OCI-LY7 (cell line): ENCODE measurements around the gene RHBDD1. TPM values are rescaled to one million over a fixed set of nuclear protein-coding genes. Genes with fewer than 3 reads are reported as not detected.

Experiments
- BruUV-seq: library from RNA; stranded (reverse); fragments of 400-500 nt; replicated peaks from 2 replicates; lab custom pipeline; 2021; lab: Mats Ljungman, UMichigan
- CTCF ChIA-PET: fragments of 300-600 bp; sonication (Branson Sonifier 250); formaldehyde crosslinking; loops from one replicate; lab custom pipeline; 2022; ENCODE audit warnings: antibody characterized with exemption; ENCODE audit not compliant: unreplicated experiment; lab: Charles Lee
- POLR2A ChIA-PET: fragments of 300-600 bp; sonication (Branson Sonifier 250); formaldehyde crosslinking; loops from one replicate; lab custom pipeline; 2022; ENCODE audit warnings: antibody characterized with exemption; lab: Charles Lee
- DNase-seq: peaks from one replicate; pipeline ENCODE4 v3.0.0-alpha.2; 2015; ENCODE audit warnings: low spot score
- H2AFZ ChIP-seq: fragments of 200-600 bp; sonication (generic), shearing (Covaris generic); 2 replicates; pipeline ENCODE4 v1.6.1; 2014; ENCODE audit warnings: mild to moderate bottlenecking, antibody characterized with exemption, low read length, moderate library complexity
- H3K27ac ChIP-seq: fragments of 200-600 bp; sonication (generic); 2 replicates; pipeline ENCODE4 v1.5.1; 2014; ENCODE audit warnings: mixed run types, low read depth, mild to moderate bottlenecking, moderate library complexity, low read length, inconsistent platforms; ENCODE audit not compliant: poor library complexity, severe bottlenecking
- H3K36me3 ChIP-seq: fragments of 200-600 bp; sonication (generic); 2 replicates; pipeline ENCODE4 v1.6.1; 2014; ENCODE audit warnings: mild to moderate bottlenecking, antibody characterized with exemption, low read length, moderate library complexity, mixed read lengths; ENCODE audit not compliant: insufficient read depth
- H3K4me1 ChIP-seq: fragments of 200-600 bp; sonication (generic); 2 replicates; pipeline ENCODE4 v1.5.1; 2014; ENCODE audit warnings: mild to moderate bottlenecking, low read length; ENCODE audit not compliant: insufficient read depth, poor library complexity, severe bottlenecking
- H3K4me2 ChIP-seq: fragments of 200-600 bp; sonication (generic); 2 replicates; pipeline ENCODE4 v1.6.1; 2014; ENCODE audit warnings: mild to moderate bottlenecking, low read length
- H3K4me3 ChIP-seq: fragments of 200-600 bp; sonication (generic); 2 replicates; pipeline ENCODE4 v1.5.1; 2014; ENCODE audit warnings: mild to moderate bottlenecking, low read depth, low read length; ENCODE audit not compliant: poor library complexity, severe bottlenecking
- H3K79me2 ChIP-seq: fragments of 200-600 bp; sonication (generic); 2 replicates; pipeline ENCODE4 v1.6.1; 2016; ENCODE audit warnings: low read depth, mild to moderate bottlenecking, low read length, moderate library complexity, mixed read lengths; ENCODE audit not compliant: insufficient read depth
- H3K9me2 ChIP-seq: fragments of 200-600 bp; sonication (generic); 2 replicates; pipeline ENCODE4 v1.6.1; 2016; ENCODE audit warnings: mild to moderate bottlenecking, low read length, mixed read lengths; ENCODE audit not compliant: insufficient read depth
- H3K9me3 ChIP-seq: fragments of 200-600 bp; sonication (generic); 2 replicates; pipeline ENCODE4 v1.6.1; 2014; ENCODE audit warnings: mild to moderate bottlenecking, mixed run types, low read length, mixed read lengths
- H4K20me1 ChIP-seq: fragments of 200-600 bp; sonication (generic); 2 replicates; pipeline ENCODE4 v1.6.1; 2014; ENCODE audit warnings: mild to moderate bottlenecking, antibody characterized with exemption, low read length, moderate library complexity, mixed read lengths; ENCODE audit not compliant: insufficient read depth
- CTCF ChIP-seq: fragments of 200-600 bp; sonication (generic); conservative IDR thresholded peaks from 2 replicates; pipeline ENCODE4 v1.5.1; 2014; ENCODE audit warnings: mild to moderate bottlenecking, antibody characterized with exemption, low read length, moderate library complexity, mixed read lengths
- EZH2phosphoT487 ChIP-seq: fragments of 200-600 bp; sonication (generic); IDR thresholded peaks from 2 replicates; pipeline ENCODE4 v1.6.1; 2018; ENCODE audit warnings: low read depth, borderline replicate concordance, mild to moderate bottlenecking, mixed run types, antibody characterized with exemption, low read length, moderate library complexity, mixed read lengths
- intact Hi-C: fragments of 100-400 bp; cut with micrococcal nuclease; formaldehyde crosslinking; loops from one replicate; pipeline ENCODE4 v1.10.0; 2022; ENCODE audit not compliant: unreplicated experiment
- total RNA-seq, 2 experiments: library from RNA; depleted of rRNA in 1 of 2; stranded (reverse); fragments of >200 nt in 1 of 2; shearing (Covaris generic) in 1 of 2; gene quantifications; 2 replicates each; pipeline ENCODE4 v1.2.3, GENCODE V29; 2014 to 2022

RHBDD1 gene
- total RNA-seq, 2 experiments from 2014 or later = 40.8 to 80.3 TPM

GRCh38 chr2:226849349-226849748 lies 13.5 kb downstream of the RHBDD1 start:
- Histone ChIP-seq H3K4me3 (no peak overlapping the region), H3K79me2 (peaks cover 29% of the 10 kb centered on the region; the same call in 1 of the 2 replicates), H2AFZ (no peak overlapping the region), H3K9me3 (no peaks in the 10 kb centered on the region), H3K36me3 (peaks cover 8% of the 10 kb centered on the region; the same call in 1 of the 2 replicates), H3K9me2 (no peaks in the 10 kb centered on the region), H3K27ac (no peak overlapping the region), H4K20me1 (no peaks in the 10 kb centered on the region), H3K4me1 (peaks cover 20% of the 10 kb centered on the region), H3K4me2 (no peak overlapping the region)
- POLR2A ChIA-PET = interaction anchor here (1.3 to 2.4 kb wide), 5 partner anchors 10 to 58 kb away, joined by 3 to 11 read pairs (median 4); no protein-coding TSS in a partner anchor
- BruUV-seq = no TSS peak
- CTCF ChIA-PET = no interaction called here
- no peak for TF ChIP-seq CTCF
- TF ChIP-seq EZH2phosphoT487 = no peak
- intact Hi-C loops = no loop called here
- no peak for DNase-seq

GRCh38 chr2:226850024-226850423 lies 14.2 kb downstream of the RHBDD1 start:
- Histone ChIP-seq H3K4me1 (peaks cover 14% of the 10 kb centered on the region), H3K9me3 (no peaks in the 10 kb centered on the region), H3K4me3 (no peak overlapping the region), H4K20me1 (no peaks in the 10 kb centered on the region), H3K4me2 (no peak overlapping the region), H3K79me2 (peaks cover 22% of the 10 kb centered on the region; the same call in 1 of the 2 replicates), H3K27ac (no peak overlapping the region), H3K36me3 (peaks cover 6% of the 10 kb centered on the region; the same call in 1 of the 2 replicates), H2AFZ (no peak overlapping the region), H3K9me2 (no peaks in the 10 kb centered on the region)
- ChIA-PET CTCF (no interaction called here), POLR2A (interaction anchor here (1.5 to 2.4 kb wide), 2 partner anchors 10 to 51 kb away, joined by 3 to 11 read pairs; no protein-coding TSS in a partner anchor)
- TF ChIP-seq EZH2phosphoT487 (no peak), CTCF (no peak)
- intact Hi-C loops = no loop called here
- no peak for DNase-seq
- no TSS peak for BruUV-seq

GRCh38 chr2:226855787-226856186 lies 19.9 kb downstream of the RHBDD1 start:
- H3K4me2 ChIP-seq = no peak overlapping the region
- H3K79me2 ChIP-seq = no peaks in the 10 kb centered on the region
- H3K4me1 ChIP-seq = no peaks in the 10 kb centered on the region
- ChIA-PET POLR2A (interaction anchor here (0.9 kb wide), 1 partner anchor 10 kb away, joined by 6 read pairs; no protein-coding TSS in a partner anchor), CTCF (no interaction called here)
- BruUV-seq = no TSS peak
- H3K9me3 ChIP-seq = no peaks in the 10 kb centered on the region
- no peak overlapping the region for H3K27ac ChIP-seq
- TF ChIP-seq EZH2phosphoT487 (no peak), CTCF (no peak)
- no peaks in the 10 kb centered on the region for H3K9me2 ChIP-seq
- intact Hi-C loops = loop anchor here (5.0 kb wide), 1 partner anchor 37 kb away; no protein-coding TSS in a partner anchor
- H4K20me1 ChIP-seq = no peaks in the 10 kb centered on the region
- no peak for DNase-seq
- no peak overlapping the region for H3K4me3 ChIP-seq
- no peaks in the 10 kb centered on the region; the same call in 1 of the 2 replicates for H3K36me3 ChIP-seq
- H2AFZ ChIP-seq = no peak overlapping the region
